ENCODE data around the gene CPNE6. TPM values are rescaled to one million over a fixed set of nuclear protein-coding genes. Genes with fewer than 3 reads are reported as not detected.

CPNE6 gene
- total RNA-seq, 1 experiment from 2014 or later: not detected

DNA sequence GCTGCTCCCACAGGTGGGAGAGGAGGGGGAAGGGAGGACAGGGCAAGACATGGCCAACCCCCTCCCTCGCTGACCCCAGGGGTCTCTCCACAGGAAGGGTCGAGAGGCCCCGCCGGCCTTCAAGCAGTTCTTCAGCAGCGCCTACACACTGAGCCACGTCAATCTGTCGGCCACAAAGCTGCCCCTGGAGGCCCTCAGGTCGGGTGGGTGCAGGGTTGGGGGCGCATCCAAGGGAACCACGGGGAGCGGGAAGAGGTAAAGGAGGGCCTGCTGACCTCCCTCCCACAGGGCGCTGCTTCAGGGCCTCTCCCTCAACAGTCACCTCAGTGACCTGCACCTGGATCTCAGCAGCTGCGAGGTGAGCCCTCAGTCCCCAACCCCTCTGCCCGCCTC lies 13.5 kb upstream of the CPNE6 start:
- no peak for TF ChIP-seq EZH2 (IDR thresholded peaks at IDR 0.05; ENCODE audit: low read depth)
- TF ChIP-seq, protein P1, sequence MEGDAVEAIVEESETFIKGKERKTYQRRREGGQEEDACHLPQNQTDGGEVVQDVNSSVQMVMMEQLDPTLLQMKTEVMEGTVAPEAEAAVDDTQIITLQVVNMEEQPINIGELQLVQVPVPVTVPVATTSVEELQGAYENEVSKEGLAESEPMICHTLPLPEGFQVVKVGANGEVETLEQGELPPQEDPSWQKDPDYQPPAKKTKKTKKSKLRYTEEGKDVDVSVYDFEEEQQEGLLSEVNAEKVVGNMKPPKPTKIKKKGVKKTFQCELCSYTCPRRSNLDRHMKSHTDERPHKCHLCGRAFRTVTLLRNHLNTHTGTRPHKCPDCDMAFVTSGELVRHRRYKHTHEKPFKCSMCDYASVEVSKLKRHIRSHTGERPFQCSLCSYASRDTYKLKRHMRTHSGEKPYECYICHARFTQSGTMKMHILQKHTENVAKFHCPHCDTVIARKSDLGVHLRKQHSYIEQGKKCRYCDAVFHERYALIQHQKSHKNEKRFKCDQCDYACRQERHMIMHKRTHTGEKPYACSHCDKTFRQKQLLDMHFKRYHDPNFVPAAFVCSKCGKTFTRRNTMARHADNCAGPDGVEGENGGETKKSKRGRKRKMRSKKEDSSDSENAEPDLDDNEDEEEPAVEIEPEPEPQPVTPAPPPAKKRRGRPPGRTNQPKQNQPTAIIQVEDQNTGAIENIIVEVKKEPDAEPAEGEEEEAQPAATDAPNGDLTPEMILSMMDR (conservative IDR thresholded peaks at IDR 0.05): no peak
- CTCF ChIA-PET: interaction anchor here (0.8 to 1.3 kb wide), 8 partner anchors 9 to 103 kb away, joined by 3 to 14 read pairs (median 4); partner anchors contain the start of genes IRF9 and PSME1
- Histone ChIP-seq H3K4me2 (no peak overlapping the region), H3K36me3 (ENCODE audit: low read depth) (no peaks in the 10 kb centered on the region), H3K9me2 (ENCODE audit: insufficient read depth) (no peaks in the 10 kb centered on the region), H3K27me3 (ENCODE audit: insufficient read depth, low read depth) (peaks cover 27% of the 10 kb centered on the region), H3K4me3 (no peak overlapping the region), H3K27ac (no peak overlapping the region), H3F3A (ENCODE audit: insufficient read depth, low read depth) (no peaks in the 10 kb centered on the region), H4K20me1 (ENCODE audit: insufficient read depth) (no peaks in the 10 kb centered on the region), H3K79me2 (ENCODE audit: low read depth) (no peaks in the 10 kb centered on the region), H3K4me1 (replicated peaks; ENCODE audit: insufficient read depth) (no peaks in the 10 kb centered on the region), H2AFZ (no peak overlapping the region), H3K9me3 (ENCODE audit: insufficient read depth, low read depth) (no peaks in the 10 kb centered on the region)
- no peak for DNase-seq
- intact Hi-C loops (cut with micrococcal nuclease; ENCODE audit: unreplicated experiment): loop anchor here (1.0 to 2.0 kb wide), 5 partner anchors 32 to 239 kb away; partner anchors contain the start of genes IRF9 and TINF2
- no TSS peak for BruUV-seq (replicated peaks)
- POLR2A ChIA-PET (ENCODE audit: unreplicated experiment): interaction anchor here (0.6 to 1.6 kb wide), 5 partner anchors 36 to 469 kb away, joined by 3 to 4 read pairs (median 3); partner anchors contain the start of gene PCK2

DNA sequence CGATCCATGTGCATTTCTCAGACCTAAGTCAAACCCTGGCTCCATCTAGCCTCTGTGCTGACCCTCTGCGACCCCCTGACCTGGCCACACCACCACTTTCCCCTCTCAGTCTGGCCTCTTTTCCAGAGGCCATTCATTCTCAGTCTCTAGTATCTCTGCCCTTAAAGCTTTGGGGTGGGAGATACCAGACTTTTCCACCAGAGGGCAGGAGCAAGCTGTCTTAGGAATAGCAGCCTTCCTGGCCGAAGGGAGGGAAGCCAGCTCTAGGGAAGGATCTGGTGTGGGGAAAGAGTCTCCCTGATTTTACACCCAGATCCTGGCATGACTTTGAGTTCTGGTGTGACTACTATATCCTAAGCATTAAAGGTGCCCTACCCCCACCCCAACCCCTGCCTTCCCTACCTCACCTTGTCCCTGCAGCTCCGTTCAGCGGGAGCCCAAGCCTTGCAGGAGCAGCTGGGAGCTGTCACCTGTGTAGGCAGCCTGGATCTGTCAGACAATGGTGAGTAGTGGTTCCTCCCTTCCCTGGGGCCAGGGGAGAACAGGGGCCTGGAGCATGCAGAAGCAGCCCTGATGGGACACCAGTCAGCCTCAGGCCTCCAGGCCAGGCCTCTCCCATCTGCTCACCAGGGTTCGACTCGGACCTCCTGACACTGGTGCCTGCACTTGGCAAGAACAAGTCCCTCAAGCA lies 13.0 kb upstream of the CPNE6 start:
- TF ChIP-seq EZH2 (IDR thresholded peaks at IDR 0.05; ENCODE audit: low read depth): no peak
- TF ChIP-seq, protein P1 (conservative IDR thresholded peaks at IDR 0.05): peak; percentile 84
- H3F3A ChIP-seq (ENCODE audit: insufficient read depth, low read depth): no peaks in the 10 kb centered on the region
- no peaks in the 10 kb centered on the region for H3K36me3 ChIP-seq (ENCODE audit: low read depth)
- H3K4me1 ChIP-seq (replicated peaks; ENCODE audit: insufficient read depth): no peaks in the 10 kb centered on the region
- peak in 1 of 2 experiments; percentile 70 for DNase-seq
- no peaks in the 10 kb centered on the region for H4K20me1 ChIP-seq (ENCODE audit: insufficient read depth)
- no peak overlapping the region for H3K4me2 ChIP-seq
- no peaks in the 10 kb centered on the region for H3K9me3 ChIP-seq (ENCODE audit: insufficient read depth, low read depth)
- no peak overlapping the region for H2AFZ ChIP-seq
- intact Hi-C loops (cut with micrococcal nuclease; ENCODE audit: unreplicated experiment): loop anchor here (1.0 to 2.0 kb wide), 5 partner anchors 32 to 239 kb away; partner anchors contain the start of genes IRF9 and TINF2
- CTCF ChIA-PET: interaction anchor here (0.6 to 1.3 kb wide), 8 partner anchors 22 to 275 kb away, joined by 3 to 14 read pairs (median 4); partner anchors contain the start of genes IRF9 and PSME1
- no TSS peak for BruUV-seq (replicated peaks)
- no peaks in the 10 kb centered on the region for H3K9me2 ChIP-seq (ENCODE audit: insufficient read depth)
- H3K27ac ChIP-seq: no peak overlapping the region
- H3K27me3 ChIP-seq (ENCODE audit: insufficient read depth, low read depth): peaks cover 24% of the 10 kb centered on the region
- H3K79me2 ChIP-seq (ENCODE audit: low read depth): no peaks in the 10 kb centered on the region
- H3K4me3 ChIP-seq: no peak overlapping the region
- POLR2A ChIA-PET (ENCODE audit: unreplicated experiment): interaction anchor here (0.6 to 1.6 kb wide), 4 partner anchors 36 to 238 kb away, joined by 3 read pairs; partner anchors contain the start of gene PCK2

DNA sequence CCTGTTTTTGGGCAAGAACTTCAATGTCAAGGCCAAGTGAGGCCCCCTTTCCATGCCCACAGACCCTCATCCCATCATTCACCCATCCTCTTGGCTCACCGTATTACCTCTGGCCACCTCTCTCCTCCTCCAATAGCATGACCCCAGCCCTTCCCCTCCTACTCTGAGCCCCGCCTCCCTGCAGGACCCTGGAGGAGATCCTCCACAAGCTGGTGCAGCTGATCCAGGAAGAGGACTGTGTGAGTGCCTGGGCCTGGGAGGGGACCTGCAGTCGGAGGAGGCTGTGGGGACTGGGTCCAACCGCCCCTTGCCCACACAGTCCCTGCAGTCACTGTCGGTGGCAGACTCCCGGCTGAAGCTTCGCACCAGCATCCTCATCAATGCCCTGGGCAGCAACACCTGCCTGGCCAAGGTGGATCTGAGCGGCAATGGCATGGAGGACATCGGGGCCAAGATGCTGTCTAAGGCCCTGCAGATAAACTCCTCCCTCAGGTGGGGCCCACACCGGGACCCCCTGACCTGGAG lies 12.3 kb upstream of the CPNE6 start:
- no peak overlapping the region for H3K4me2 ChIP-seq
- TF ChIP-seq, protein P1 (conservative IDR thresholded peaks at IDR 0.05): no peak
- TF ChIP-seq EZH2 (IDR thresholded peaks at IDR 0.05; ENCODE audit: low read depth): no peak
- H3K79me2 ChIP-seq (ENCODE audit: low read depth): no peaks in the 10 kb centered on the region
- no TSS peak for BruUV-seq (replicated peaks)
- H3K36me3 ChIP-seq (ENCODE audit: low read depth): no peaks in the 10 kb centered on the region
- no peak overlapping the region for H3K4me3 ChIP-seq
- intact Hi-C loops (cut with micrococcal nuclease; ENCODE audit: unreplicated experiment): loop anchor here (1.0 to 2.0 kb wide), 5 partner anchors 31 to 238 kb away; partner anchors contain the start of genes IRF9 and TINF2
- no peaks in the 10 kb centered on the region for H3K4me1 ChIP-seq (replicated peaks; ENCODE audit: insufficient read depth)
- POLR2A ChIA-PET (ENCODE audit: unreplicated experiment): interaction anchor here (0.8 to 1.6 kb wide), 2 partner anchors 35 to 88 kb away, joined by 3 read pairs; partner anchors contain the start of gene PCK2
- no peaks in the 10 kb centered on the region for H3F3A ChIP-seq (ENCODE audit: insufficient read depth, low read depth)
- H3K27me3 ChIP-seq (ENCODE audit: insufficient read depth, low read depth): peaks cover 24% of the 10 kb centered on the region
- no peak overlapping the region for H2AFZ ChIP-seq
- H4K20me1 ChIP-seq (ENCODE audit: insufficient read depth): no peaks in the 10 kb centered on the region
- no peaks in the 10 kb centered on the region for H3K9me3 ChIP-seq (ENCODE audit: insufficient read depth, low read depth)
- H3K27ac ChIP-seq: no peak overlapping the region
- no peak for DNase-seq
- CTCF ChIA-PET: interaction anchor here (1.0 to 1.3 kb wide), 4 partner anchors 31 to 77 kb away, joined by 3 to 14 read pairs (median 4); partner anchors contain the start of gene PSME1
- no peaks in the 10 kb centered on the region for H3K9me2 ChIP-seq (ENCODE audit: insufficient read depth)
